ENCODE data around the gene PGS1.
"Not testable (repeated sequence)": the region's sequence is repeated elsewhere in the genome, so short reads cannot be mapped to it uniquely, and the experiment has no call there.

PGS1 gene

DNA sequence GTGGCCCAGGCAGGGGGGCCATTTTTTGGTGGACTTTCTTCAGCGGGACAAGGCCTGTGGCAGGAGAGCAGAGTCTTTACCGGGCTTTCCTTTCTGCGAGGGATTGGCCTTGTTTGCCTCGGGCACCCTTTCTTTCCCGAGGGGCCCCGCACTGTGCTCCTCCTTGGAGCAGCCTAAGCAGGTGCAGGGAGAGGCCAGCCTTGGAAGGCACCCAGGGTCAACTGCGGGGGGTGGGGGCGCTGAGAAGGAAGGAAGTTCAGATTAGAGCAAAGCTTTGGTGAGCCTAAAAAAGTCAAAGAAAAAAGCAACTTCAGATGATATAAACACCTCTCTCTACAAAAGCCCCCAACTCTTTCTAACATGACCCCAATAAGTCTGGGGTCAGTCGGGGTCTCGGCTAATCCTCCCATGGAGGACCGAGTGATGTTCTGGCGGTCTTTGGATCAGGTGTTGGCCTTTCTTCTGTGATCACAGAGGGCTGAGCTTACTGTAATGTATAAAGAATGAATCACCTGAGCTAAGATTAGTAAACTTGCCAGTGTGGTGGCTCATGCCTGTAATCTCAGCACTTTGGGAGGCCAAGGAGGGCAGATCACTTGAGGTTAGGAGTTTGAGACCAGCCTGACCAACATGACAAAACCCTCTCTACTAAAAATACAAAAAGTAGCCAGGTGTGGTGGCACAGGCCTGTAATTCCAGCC, 63.0 kb downstream of the PGS1 start:
- no peak for DNase-seq (ENCODE audit: low read depth in 3 of 3, low spot score in 1 of 3)

DNA sequence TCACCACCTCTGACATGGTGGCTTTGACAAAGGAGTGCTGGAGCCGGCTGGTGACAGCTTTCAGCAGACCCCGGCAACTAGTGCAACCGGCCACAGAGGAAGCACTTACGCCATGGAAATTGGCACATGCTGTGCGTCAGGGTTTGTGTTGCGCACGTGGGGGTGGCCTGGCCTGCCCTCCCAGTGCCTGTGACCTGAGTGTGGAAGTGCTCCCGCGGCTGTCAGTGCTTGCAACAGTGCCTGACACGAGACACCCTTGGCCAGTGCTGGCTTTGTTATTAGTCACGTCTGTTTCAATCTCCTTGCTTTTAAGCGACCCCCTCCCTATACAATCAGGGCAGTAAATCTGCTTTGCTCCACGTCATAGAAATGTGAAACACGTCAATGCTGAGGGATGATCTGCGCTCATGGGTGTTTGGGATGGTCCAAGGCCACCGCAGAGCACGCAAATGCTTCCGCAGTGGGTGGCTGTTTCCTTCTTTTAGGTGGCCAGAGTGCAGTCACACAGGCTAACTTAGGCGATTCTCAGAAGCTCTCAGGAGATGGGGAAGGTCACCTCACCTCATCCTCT, 64.3 kb downstream of the PGS1 start:
- no peak for DNase-seq (ENCODE audit: low read depth in 3 of 3, low spot score in 1 of 3)

DNA sequence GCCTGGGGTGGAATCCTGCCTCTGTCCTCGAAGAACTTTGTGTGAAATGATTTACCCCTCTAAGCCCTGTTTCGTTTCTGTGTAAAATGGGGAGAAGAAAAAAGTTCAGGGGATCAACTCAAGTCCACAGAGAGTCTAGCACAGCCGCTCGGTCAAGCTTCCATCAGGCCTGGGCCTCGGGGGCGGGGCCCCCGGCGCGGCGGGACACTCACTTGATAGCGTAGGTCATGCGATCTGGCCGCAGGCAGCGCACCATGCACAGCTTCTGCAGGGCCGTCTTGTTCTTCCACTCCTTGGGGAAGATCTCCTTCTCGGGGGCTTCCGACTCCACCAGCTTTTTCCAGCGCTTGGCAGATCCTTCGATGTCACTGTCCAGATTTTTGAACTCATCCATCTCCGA, 65.9 kb downstream of the PGS1 start:
- DNase-seq (ENCODE audit: low read depth in 3 of 3, low spot score in 1 of 3), result no peak

DNA sequence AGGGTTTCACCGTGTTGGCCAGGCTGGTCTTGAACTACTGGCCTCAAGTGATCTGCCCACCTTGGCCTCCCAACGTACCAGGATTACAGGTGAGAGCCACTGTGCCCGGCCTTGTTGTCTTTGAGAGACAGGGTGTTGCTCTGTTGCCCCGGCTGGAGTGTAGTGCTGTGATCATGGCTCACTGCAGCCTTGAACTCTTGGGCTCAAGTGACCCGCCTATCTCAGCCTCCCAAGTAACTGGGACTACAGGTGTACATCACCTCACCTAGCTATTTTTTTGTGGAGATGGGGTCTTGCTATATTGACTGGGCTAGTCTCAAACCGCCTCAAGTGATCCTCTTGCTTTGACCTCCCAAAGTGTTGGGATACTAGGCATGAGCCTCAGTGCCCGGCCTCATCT, 68.4 kb downstream of the PGS1 start:
- DNase-seq (ENCODE audit: low read depth in 3 of 3, low spot score in 1 of 3), result no peak

DNA sequence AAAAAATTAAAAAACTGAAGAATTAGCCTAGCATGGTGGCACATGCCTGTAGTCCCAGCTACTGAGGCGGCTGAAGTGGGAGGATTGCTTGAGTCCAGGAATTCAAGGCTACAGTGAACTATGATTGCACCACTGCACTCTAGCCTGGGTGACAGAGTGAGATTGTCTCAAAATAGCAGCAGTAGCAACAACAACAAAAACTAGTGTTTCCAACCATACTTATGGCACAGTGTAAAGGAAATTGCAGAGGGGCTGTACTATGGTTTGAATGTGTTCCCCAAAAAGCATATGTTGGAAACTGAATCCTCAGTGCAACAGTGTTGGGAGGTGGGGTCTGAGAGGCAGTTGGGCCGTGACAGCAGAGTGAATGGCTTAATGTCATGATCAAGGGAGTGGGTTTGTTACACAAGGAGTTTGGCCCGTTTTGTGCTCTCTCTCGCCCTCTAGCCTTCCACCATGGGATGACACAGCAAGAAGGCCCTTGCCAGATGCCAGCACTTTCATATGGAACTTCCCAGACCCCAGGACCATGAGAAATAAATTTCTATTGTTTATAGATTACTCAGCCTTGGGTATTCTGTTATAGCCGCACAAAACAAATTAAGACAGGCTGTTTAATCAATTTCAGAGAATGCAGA, 70.0 kb downstream of the PGS1 start:
- DNase-seq (ENCODE audit: low read depth in 3 of 3, low spot score in 1 of 3), result no peak

DNA sequence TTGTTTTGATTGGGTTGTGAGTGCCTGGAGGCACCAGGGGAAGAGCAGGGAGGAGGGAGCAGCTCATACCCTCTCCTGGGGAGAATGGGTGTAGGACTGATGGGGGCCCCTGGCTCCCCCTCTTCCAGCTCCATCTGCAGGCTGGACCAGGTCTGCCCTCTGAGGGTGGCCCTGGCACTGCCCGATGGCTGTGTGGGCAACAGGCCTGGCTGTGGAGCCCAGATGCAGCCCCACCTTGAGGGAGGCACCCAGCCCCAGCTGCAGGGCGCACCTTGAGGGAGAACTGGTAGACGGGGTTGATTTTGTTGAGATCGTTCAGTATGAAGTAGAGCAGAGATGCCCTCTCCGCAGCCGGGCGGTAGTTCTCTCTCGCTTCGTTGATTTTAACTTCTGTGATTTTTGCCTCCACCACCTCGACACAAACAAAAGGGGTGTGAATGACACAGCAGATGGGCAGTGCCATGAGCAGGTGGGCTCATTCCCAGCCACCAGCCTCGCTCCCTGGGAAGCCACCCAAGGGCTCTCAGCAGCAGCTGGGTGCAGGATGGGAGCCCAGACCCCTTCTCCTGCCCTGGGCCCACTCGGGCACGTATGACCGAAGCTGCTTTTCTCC, 71.6 kb downstream of the PGS1 start:
- no peak for DNase-seq (ENCODE audit: low read depth in 3 of 3, low spot score in 1 of 3)

DNA sequence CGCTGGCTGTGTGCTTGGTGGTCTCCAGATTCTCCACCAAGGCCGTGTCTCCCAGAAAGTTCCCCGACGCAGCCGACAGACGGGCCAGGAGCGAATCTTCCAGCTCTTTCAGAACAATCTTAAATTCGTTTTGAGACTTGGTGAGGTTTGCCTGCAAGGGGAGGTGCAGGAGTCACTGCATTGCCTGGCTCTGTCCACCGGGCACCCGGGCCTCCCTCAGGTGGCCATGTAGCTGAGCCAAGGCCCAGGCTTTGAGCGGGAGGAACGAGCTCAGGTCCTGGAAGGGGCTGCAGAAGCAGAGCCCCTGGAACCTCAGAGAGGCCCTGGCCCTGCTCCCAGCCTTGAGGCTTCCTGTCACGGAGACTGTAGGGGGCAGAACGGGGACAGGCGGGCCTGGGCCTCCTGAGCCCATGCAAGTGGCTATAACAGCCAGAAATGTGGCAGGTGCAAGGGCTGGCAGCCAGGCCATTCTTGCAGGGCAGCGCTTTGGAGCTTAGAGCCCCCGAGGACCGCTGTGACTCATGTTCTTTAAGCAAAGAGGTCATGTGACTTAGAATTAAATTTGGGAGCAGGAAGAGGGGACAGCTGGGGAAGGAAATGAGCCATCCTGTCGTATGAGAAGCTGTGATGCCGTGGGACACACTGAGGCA, 72.4 kb downstream of the PGS1 start:
- no peak for DNase-seq (ENCODE audit: low read depth in 3 of 3, low spot score in 1 of 3)

DNA sequence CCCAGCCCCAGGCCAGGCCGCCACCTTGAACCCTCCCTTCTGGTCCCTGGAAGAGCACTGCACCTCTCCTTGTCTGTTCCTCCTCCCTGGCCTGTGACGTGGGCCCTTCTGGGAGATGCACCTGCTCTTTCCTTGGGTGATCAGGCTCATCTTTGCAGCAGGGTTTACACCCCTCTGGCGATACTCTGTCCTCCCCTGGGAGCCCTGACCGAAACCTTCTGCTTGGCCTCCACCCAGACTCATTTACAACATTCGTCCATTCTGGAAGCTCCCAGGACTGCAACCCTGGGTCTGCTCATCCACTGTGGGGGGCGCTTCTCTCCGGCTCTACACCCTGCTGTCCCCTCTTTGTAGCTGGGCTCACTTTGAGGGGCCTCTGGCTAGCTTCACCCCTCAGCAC, 73.3 kb downstream of the PGS1 start:
- no peak for DNase-seq (ENCODE audit: low read depth in 3 of 3, low spot score in 1 of 3)

DNA sequence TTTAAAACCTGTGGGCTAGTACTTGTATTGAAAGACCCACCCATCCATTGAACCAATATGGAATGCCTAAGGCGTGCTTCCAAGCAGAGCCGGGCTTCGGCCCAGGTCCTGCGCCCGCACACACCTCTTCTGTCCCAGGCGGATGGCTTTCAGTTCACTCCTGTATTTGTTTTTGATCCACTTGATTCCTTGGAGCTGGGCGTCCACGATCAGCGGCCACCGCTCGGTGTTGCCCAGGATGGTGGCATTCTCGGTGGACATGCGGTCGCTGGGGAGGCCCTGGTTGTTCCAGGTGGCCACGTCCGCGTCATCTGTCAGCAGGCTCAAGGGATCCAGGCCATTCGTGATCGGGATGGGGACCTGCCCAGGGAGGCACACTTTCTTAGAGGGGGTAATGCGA, 75.9 kb downstream of the PGS1 start:
- no peak for DNase-seq (ENCODE audit: low read depth in 3 of 3, low spot score in 1 of 3)

DNA sequence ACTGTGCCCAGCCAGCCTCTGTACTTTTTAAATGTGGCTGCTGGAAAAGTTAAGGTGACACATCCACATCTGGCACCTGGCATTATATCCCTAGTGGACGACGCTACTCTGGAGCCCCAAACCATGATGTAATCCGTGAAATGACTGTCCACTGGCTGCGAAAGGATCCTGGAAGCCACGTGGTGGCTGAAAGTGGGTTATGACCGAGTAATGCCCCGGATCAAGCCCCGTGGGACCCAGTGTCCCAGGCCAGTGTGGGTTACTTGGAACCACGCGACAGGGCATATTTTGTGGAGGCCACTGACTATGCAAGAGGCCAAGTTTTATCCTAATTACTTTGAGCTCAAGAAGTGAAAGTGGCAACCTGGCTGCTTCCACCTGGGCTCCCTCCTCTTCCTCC, 79.6 kb downstream of the PGS1 start:
- DNase-seq (ENCODE audit: low read depth in 3 of 3, low spot score in 1 of 3), result no peak

DNA sequence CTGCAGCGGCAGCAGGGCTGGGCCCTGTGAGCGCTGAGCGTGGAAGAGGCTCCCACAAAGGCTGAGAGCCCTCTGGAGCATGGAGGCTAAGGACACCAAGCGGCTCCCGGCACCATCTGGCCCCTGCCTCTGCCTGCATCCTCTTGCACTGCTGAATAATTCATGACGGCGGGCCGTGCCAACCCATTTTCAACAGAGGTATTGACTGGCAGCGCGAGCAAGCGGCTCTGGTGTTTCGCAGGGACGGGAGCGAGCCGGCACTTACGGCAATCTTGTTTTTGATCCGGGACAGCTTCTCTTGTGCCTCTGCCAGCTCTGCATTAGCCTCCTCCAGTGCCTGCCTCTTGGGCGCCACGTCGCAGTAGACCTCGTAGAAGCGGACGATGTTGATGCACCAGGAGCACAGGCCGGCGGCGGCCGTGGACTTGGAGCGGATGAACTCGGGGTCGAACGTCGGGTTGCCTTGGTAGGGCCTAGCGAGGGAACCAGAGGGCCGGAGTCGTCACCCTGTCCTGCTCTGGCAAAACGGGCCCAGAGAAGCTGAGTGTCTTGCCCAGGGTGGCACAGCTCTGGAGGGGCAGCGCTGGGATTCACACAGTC, 80.4 kb downstream of the PGS1 start:
- no peak for DNase-seq (ENCODE audit: low read depth in 3 of 3, low spot score in 1 of 3)

DNA sequence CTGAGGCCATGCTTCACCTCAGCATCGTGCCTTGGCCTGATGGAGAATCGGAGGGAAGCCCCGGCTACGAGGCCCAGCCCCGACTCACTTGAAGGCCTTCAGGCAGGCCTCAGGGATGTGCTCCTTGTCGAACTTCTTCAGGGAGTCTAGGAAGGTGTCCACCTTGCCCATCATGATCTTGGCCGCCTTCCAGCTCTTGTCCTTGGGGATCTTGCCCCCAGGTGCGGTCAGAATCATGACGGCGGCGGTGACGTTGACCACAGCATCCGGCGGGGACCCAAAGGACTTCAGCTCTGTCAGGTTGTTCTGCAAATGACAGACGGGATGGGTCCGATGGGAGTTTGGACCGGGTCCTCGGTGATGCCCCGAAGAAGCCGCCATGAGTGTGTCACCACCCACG, 81.2 kb downstream of the PGS1 start:
- no peak for DNase-seq (ENCODE audit: low read depth in 3 of 3, low spot score in 1 of 3)

DNA sequence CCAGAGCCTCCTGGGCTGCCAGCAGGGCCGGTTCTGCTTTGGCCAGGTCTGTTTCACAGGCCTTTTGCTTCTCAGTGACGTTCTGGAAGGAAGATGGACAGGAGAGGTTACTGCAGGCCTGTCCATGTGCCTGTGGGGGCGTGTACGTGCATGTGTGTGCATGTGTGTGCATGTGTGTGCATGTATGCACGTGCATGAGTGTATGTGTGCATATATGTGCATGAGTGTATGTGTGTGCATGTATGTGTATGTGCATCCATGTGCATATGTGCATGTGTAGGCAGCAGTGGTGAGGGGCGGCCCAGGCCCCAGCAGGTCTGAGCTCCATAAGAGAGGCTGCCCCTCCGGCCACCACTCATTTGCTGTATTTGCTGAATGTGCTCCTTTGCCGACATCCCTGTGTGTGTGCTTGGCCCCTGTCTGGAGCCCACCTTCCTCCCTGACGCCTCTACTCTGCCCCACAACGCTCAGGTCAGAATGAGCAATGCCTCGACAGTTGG, 81.8 kb downstream of the PGS1 start:
- DNase-seq (ENCODE audit: low read depth in 3 of 3, low spot score in 1 of 3), result no peak

DNA sequence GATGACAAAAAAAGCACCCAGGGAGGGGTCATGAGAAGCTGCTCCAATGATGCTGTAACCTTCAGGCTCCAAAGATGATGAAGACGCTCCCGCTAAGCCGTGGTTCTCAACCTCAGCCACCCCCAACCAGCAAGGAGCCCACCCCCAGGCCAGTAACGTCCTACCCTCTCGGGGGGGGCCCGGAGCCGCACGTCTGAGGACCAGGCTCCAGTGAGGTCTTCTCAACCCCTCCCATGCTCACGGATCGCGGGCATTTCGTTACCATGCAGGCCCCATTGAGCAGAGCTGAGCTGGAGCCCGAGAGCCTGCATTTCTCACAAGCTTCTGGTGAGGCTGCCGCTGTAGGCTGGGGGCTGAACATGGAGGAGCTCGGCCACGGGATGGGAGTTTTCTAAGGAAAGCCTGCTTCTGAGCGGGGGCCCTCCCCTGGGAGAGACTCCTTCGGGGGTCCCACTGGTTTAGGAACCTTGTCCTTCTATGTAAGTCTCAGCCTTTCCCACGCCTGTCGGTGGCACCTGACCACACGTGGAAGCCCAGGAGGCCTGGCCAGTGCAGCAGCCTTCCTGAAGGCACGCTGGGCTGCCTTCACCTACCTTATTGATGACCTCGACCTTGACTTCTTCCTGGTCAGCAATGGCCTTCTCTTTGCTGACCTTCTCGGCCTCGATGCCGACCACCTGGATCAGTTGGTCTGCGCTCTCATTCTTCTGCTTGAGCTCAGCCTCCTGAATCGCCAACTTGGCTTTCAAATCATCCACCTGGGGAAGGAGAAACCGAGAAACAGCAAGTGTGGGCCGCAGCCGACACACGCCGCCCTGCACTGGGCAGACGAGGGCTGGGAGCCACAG, 82.7 kb downstream of the PGS1 start:
- no peak for DNase-seq (ENCODE audit: low read depth in 3 of 3, low spot score in 1 of 3)

DNA sequence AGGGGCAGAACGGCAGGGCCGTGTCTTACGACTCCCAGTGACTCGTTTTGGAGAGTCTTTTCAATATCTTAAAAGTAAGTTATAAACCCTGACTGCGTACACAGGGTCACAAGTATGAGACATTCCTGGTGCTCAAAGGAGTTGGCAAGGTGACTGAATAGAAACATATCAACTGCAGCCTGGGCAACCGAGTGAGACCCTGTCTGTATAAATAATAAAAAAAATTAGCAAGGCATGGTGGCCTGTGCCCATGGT, 83.3 kb downstream of the PGS1 start:
- DNase-seq (ENCODE audit: low read depth in 3 of 3, low spot score in 1 of 3), result no peak

DNA sequence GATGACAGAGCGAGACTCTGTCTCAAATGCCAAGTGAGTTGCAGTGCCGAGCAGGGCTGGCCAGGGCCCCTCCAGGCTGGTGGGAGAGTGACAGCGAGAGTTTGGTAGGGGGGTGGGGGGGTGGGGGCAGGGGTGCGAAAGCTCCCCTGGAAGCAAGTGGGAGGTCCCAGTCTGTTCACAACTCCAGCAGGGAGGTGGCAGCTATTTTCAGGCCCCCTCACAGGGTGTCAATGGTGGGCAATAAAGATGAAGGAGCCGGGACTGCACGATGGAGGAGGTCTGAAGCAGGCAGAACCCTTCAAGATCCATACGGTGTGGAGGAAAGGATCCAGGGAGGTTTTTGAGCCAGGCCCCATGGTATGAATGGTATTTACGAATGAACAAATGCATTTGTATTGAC, 83.7 kb downstream of the PGS1 start:
- no peak for DNase-seq (ENCODE audit: low read depth in 3 of 3, low spot score in 1 of 3)

DNA sequence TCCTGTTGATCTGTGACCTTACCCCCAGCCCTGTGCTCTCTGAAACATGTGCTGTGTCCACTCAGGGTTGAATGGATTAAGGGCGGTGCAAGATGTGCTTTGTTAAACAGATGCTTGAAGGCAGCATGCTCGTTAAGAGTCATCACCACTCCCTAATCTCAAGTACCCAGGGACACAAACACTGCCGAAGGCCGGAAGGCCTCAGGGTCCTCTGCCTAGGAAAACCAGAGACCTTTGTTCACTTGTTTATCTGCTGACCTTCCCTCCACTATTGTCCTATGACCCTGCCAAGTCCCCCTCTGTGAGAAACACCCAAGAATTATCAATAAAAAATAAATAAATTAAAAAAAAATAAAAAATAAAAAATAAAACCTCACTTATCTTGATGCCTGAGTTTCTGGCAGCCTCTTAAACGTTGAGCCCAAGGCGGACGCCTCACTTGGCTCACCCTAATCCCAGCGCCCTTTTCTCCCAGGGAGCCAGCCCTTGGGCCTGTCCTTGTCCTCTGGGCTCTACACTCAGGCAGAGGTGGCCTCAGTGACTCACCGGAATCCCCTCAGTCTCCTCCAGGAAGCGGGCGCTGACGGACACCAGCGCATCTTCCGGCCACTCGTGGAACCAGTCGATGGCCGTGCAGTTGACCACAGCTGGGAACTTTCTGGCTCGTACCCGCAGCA, 87.8 kb downstream of the PGS1 start:
- DNase-seq (ENCODE audit: low read depth in 3 of 3, low spot score in 1 of 3), result not testable (repeated sequence)

DNA sequence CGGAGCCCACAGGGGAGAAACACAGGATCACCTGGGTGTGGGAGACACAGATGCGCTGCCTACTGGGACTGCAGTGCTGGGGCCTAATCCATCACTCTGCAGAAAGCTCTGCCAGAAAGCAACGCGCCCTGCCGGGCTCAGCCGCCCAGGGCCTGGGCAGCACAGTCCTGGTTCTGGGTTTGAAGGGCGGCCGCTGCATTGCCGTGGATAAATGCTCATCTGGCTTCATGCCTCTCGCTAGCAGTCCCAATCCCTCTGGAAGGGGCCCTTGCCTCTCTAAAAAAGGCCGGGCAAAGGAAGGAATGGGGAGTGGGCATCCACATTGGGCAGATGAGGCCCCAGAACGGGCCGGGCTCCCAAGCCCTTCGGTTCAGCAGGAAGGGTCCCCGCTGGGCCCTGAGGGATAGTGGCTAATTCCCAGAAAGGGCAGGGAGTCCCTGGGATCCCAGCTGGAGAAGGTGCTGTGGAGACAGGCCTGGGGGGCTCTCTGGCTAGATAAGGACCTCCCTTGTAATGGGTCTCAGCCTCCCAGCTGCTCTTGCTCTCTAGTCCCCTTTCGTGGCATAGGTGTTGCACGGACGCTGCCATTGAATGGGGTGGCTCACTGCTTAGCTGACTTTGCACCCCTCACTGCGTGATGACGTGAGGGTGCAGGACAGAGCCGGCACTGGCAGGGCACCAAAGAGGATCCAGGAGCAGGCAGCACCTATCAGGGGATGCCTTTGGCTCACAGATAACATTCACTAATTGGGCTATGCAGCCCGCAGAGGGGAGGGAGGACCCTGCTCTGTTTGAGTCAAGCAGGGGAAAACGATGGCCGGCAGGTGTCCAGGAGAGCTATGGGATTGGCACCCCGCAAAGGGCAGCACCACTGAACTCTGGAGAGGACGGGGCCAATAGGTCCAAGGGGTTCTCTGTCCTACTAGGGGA, 88.6 kb downstream of the PGS1 start:
- no peak for DNase-seq (ENCODE audit: low read depth in 3 of 3, low spot score in 1 of 3)

DNA sequence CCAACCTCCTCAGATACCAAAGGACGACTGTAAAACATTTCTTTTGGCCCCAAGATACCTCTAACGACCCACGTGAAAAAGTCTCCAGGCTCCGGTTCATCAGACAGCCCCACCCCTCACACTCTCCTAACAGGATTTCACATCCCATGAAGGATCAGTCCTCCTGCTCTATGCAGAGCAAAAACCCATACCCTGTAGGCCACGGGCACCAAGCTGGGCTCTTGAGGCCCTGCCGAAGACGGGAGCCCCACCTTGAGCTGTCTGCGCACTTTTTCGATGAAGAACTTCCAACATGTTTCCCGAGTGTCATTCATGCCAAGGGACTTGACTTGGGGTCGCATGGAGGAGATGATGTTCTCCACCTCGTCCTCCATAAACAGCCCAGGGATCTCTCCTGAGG, 89.9 kb downstream of the PGS1 start:
- DNase-seq (ENCODE audit: low read depth in 3 of 3, low spot score in 1 of 3), result no peak
